Measurements from ENCODE around the gene SYNE1. TPM values are rescaled to one million over a fixed set of nuclear protein-coding genes. Genes with fewer than 3 reads are reported as not detected.

SYNE1 gene
- total RNA-seq, 1 donor from 2014 or later: 6.0 TPM

GRCh38 chr6:152244998-152245630 lies 392.0 kb downstream of the SYNE1 start:
- H3K27ac Mint-ChIP-seq: no peak overlapping the region
- no peak overlapping the region for H3K4me2 ChIP-seq

GRCh38 chr6:152241013-152241766 lies 396.0 kb downstream of the SYNE1 start:
- H3K4me3 Mint-ChIP-seq: no peak overlapping the region
- no peaks in the 10 kb centered on the region for H3K27me3 Mint-ChIP-seq (ENCODE audit: insufficient read depth, low read depth)
- no peak for TF ChIP-seq CTCF (IDR thresholded peaks at IDR 0.05)
- TF ChIP-seq EZH2phosphoT487 (IDR thresholded peaks at IDR 0.05): no peak
- TF ChIP-seq EZH2 (IDR thresholded peaks at IDR 0.05): no peak

More at GRCh38 chr6:152244998-152245630, 392.0 kb downstream of the SYNE1 start:
- no peaks in the 10 kb centered on the region for H3K9me3 ChIP-seq (ENCODE audit: low read depth)
- no peak overlapping the region for H3K4me3 Mint-ChIP-seq
- H3F3A ChIP-seq (ENCODE audit: low read depth): no peaks in the 10 kb centered on the region
- H3K36me3 Mint-ChIP-seq: peaks cover 11% of the 10 kb centered on the region
- H4K20me1 ChIP-seq (ENCODE audit: low read depth): no peaks in the 10 kb centered on the region
- DNase-seq (ENCODE audit: low spot score): no peak
- no peaks in the 10 kb centered on the region for H3K9me3 Mint-ChIP-seq
- H3K27me3 ChIP-seq: no peaks in the 10 kb centered on the region
- H3K4me1 Mint-ChIP-seq: peaks cover 3% of the 10 kb centered on the region
- H3K4me3 ChIP-seq: no peak overlapping the region
- no peak overlapping the region for H3K27ac ChIP-seq
- H3K4me1 ChIP-seq: peaks cover 8% of the 10 kb centered on the region
- no peak for TF ChIP-seq EZH2phosphoT487 (IDR thresholded peaks at IDR 0.05)
- TF ChIP-seq EZH2 (IDR thresholded peaks at IDR 0.05): no peak
- no peak for TF ChIP-seq CTCF (IDR thresholded peaks at IDR 0.05)
- H2AFZ ChIP-seq (replicated peaks): peak overlapping the region; percentile 4
- H3K79me2 ChIP-seq (ENCODE audit: low read depth): no peaks in the 10 kb centered on the region
- no peaks in the 10 kb centered on the region for H3K36me3 ChIP-seq
- no peaks in the 10 kb centered on the region for H3K27me3 Mint-ChIP-seq (ENCODE audit: insufficient read depth, low read depth)
- no peak overlapping the region for H3K9ac ChIP-seq

DNA sequence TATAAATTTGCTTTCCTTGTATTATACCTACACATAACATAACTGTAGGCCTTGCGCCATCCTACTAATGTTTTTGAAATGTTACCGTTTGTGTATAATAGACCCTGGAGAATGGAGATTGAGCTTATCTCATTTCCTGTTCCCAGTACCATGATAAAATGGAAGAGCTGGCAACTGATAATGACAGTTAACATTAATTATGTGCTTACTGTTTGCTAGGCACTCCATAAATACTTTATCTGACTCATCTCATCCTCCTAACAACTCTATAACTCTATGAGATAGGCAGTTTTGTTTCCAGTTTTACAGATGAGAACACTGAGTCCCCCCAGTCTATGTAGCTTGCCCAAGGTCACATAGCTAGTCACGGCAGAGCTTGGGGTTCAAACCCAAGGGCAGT lies 396.7 kb downstream of the SYNE1 start:
- H3K27ac Mint-ChIP-seq: no peak overlapping the region
- no peaks in the 10 kb centered on the region for H3K9me3 Mint-ChIP-seq
- H3K27me3 Mint-ChIP-seq (ENCODE audit: insufficient read depth, low read depth): no peaks in the 10 kb centered on the region
- Histone ChIP-seq H3K4me3 (no peak overlapping the region), H3K9me3 (ENCODE audit: low read depth) (no peaks in the 10 kb centered on the region), H3F3A (ENCODE audit: low read depth) (no peaks in the 10 kb centered on the region), H3K27ac (no peak overlapping the region), H3K79me2 (ENCODE audit: low read depth) (no peaks in the 10 kb centered on the region), H3K9ac (no peak overlapping the region), H3K4me1 (peaks cover 5% of the 10 kb centered on the region), H2AFZ (replicated peaks) (no peak overlapping the region), H3K36me3 (no peaks in the 10 kb centered on the region), H4K20me1 (ENCODE audit: low read depth) (no peaks in the 10 kb centered on the region), H3K4me2 (no peak overlapping the region), H3K27me3 (no peaks in the 10 kb centered on the region)
- H3K4me3 Mint-ChIP-seq: no peak overlapping the region
- H3K36me3 Mint-ChIP-seq: peaks cover 5% of the 10 kb centered on the region
- TF ChIP-seq EZH2 (IDR thresholded peaks at IDR 0.05) (no peak), CTCF (IDR thresholded peaks at IDR 0.05) (no peak), EZH2phosphoT487 (IDR thresholded peaks at IDR 0.05) (no peak)
- no peaks in the 10 kb centered on the region for H3K4me1 Mint-ChIP-seq
- no peak for DNase-seq (ENCODE audit: low spot score)

More at GRCh38 chr6:152241013-152241766, 396.0 kb downstream of the SYNE1 start:
- Histone ChIP-seq H3K4me1 (peaks cover 5% of the 10 kb centered on the region), H3K4me2 (no peak overlapping the region), H3K27ac (no peak overlapping the region), H2AFZ (replicated peaks) (no peak overlapping the region), H3K79me2 (ENCODE audit: low read depth) (no peaks in the 10 kb centered on the region), H4K20me1 (ENCODE audit: low read depth) (no peaks in the 10 kb centered on the region), H3K9me3 (ENCODE audit: low read depth) (no peaks in the 10 kb centered on the region), H3K27me3 (no peaks in the 10 kb centered on the region), H3K4me3 (no peak overlapping the region), H3K36me3 (no peaks in the 10 kb centered on the region), H3K9ac (no peak overlapping the region), H3F3A (ENCODE audit: low read depth) (no peaks in the 10 kb centered on the region)
- no peak overlapping the region for H3K27ac Mint-ChIP-seq
- no peaks in the 10 kb centered on the region for H3K9me3 Mint-ChIP-seq
- DNase-seq (ENCODE audit: low spot score): no peak
- no peaks in the 10 kb centered on the region for H3K4me1 Mint-ChIP-seq
- peaks cover 5% of the 10 kb centered on the region for H3K36me3 Mint-ChIP-seq

Data from neural progenitor cell (in vitro differentiated cells).